SK-N-SH (cell line): ENCODE measurements around the gene SETD1B. TPM values are rescaled to one million over a fixed set of nuclear protein-coding genes. Genes with fewer than 3 reads are reported as not detected.
"Not testable (repeated sequence)": the region's sequence is repeated elsewhere in the genome, so short reads cannot be mapped to it uniquely, and the experiment has no call there.

Experiments
- CTCF ChIA-PET: fragments of 300-600, 350-600 bp; formaldehyde crosslinking; extraction: SDS; loops from one replicate; lab custom pipeline; 2021; lab: Yijun Ruan, JAX
- POLR2A ChIA-PET: fragments of 350-600 bp; sonication (Branson Sonifier 250); formaldehyde crosslinking; extraction: SDS; loops from one replicate; lab custom pipeline; 2020; ENCODE audit warnings: antibody characterized with exemption, inconsistent platforms; lab: Yijun Ruan, JAX
- DNase-seq: peaks from one replicate; pipeline ENCODE4 v3.0.0; 2012
- H2AFZ ChIP-seq: fragments of 200-600 bp; sonication (generic); 2 replicates; pipeline ENCODE4 v1.8.1; 2016; ENCODE audit warnings: antibody characterized with exemption, mild to moderate bottlenecking, low read depth
- H3F3A ChIP-seq: fragments of 200-600 bp; sonication (generic); replicated peaks from 2 replicates; pipeline ENCODE3; 2016; ENCODE audit warnings: antibody characterized with exemption, mild to moderate bottlenecking; ENCODE audit not compliant: insufficient read depth
- H3K27ac ChIP-seq, 2 experiments: fragments of 200-500 bp in 1 of 2; fragments of 200-600 bp in 1 of 2; sonication (Bioruptor generic) in 1 of 2; sonication (generic), shearing (Covaris generic) in 1 of 2; 2 replicates each; pipeline versions ENCODE4 v1.5.1 to v1.6.1; 2014 to 2016; ENCODE audit warnings: low read depth in 2 of 2, inconsistent platforms in 1 of 2, low read length in 1 of 2, mild to moderate bottlenecking in 1 of 2, mixed read lengths in 1 of 2
- H3K27me3 ChIP-seq: fragments of 200-600 bp; sonication (generic), shearing (Covaris generic); 2 replicates; pipeline ENCODE4 v1.6.1; 2016; ENCODE audit warnings: mixed run types; ENCODE audit not compliant: insufficient read depth
- H3K36me3 ChIP-seq, 2 experiments: fragments of 200-500 bp in 1 of 2; fragments of 200-600 bp in 1 of 2; sonication (Bioruptor generic) in 1 of 2; sonication (generic) in 1 of 2; replicated peaks in 1 of 2; 2 replicates each; pipeline versions ENCODE3 to v1.5.1; 2014 to 2016; ENCODE audit warnings: low read length in 1 of 2, mild to moderate bottlenecking in 1 of 2; ENCODE audit not compliant: insufficient read depth in 2 of 2, control insufficient read depth in 1 of 2
- H3K4me1 ChIP-seq, 2 experiments: fragments of 200-500 bp in 1 of 2; fragments of 200-600 bp in 1 of 2; sonication (Bioruptor generic) in 1 of 2; sonication (generic), shearing (Covaris generic) in 1 of 2; 2 replicates each; pipeline versions ENCODE4 v1.5.1 to v1.6.1; 2014 to 2016; ENCODE audit warnings: low read depth in 1 of 2, low read length in 1 of 2, mixed run types in 1 of 2; ENCODE audit not compliant: insufficient read depth in 2 of 2, control insufficient read depth in 1 of 2
- H3K4me2 ChIP-seq: fragments of 200-600 bp; sonication (generic), shearing (Covaris generic); 2 replicates; pipeline ENCODE4 v1.6.1; 2017; ENCODE audit warnings: mixed run types
- H3K4me3 ChIP-seq, 2 experiments: fragments of 200-500 bp in 1 of 2; fragments of 200-600 bp in 1 of 2; sonication (Bioruptor generic) in 1 of 2; sonication (generic), shearing (Covaris generic) in 1 of 2; 2 replicates each; pipeline versions ENCODE4 v1.5.1 to v1.8.1; 2014 to 2016; ENCODE audit warnings: low read depth in 2 of 2, inconsistent platforms in 1 of 2, low read length in 1 of 2, mild to moderate bottlenecking in 1 of 2, mixed read lengths in 1 of 2, moderate library complexity in 1 of 2
- H3K79me2 ChIP-seq: fragments of 200-600 bp; sonication (generic); 2 replicates; pipeline ENCODE4 v1.8.1; 2017; ENCODE audit warnings: mild to moderate bottlenecking; ENCODE audit not compliant: insufficient read depth
- H3K9ac ChIP-seq: fragments of 200-600 bp; sonication (generic); 2 replicates; pipeline ENCODE4 v1.6.1; 2017; ENCODE audit warnings: mixed run types
- H3K9me2 ChIP-seq: fragments of 200-600 bp; sonication (generic); 2 replicates; pipeline ENCODE4 v1.6.1; 2017; ENCODE audit warnings: mixed run types
- H3K9me3 ChIP-seq: fragments of 200-600 bp; sonication (generic); 2 replicates; pipeline ENCODE4 v1.6.1; 2017; ENCODE audit warnings: mixed run types, mild to moderate bottlenecking, moderate library complexity
- H4K20me1 ChIP-seq: fragments of 200-600 bp; sonication (generic); 2 replicates; pipeline ENCODE4 v1.6.1; 2017; ENCODE audit warnings: mild to moderate bottlenecking, mixed run types; ENCODE audit not compliant: insufficient read depth
- EZH2phosphoT487 ChIP-seq: fragments of 200-600 bp; sonication (generic); IDR thresholded peaks from 2 replicates; pipeline ENCODE4 v1.6.1; 2017; ENCODE audit warnings: low read depth, mixed run types, mild to moderate bottlenecking, antibody characterized with exemption, moderate library complexity, borderline replicate concordance
- FOXJ3 ChIP-seq: sonication (generic); formaldehyde crosslinking; IDR thresholded peaks from 2 replicates; pipeline ENCODE4 v1.5.1; 2020; ENCODE audit warnings: mild to moderate bottlenecking, missing genetic modification reagents
- FOXM1 ChIP-seq: IDR thresholded peaks from 2 replicates; pipeline ENCODE4 v1.4.0; 2012; ENCODE audit warnings: low read depth, mild to moderate bottlenecking
- GABPA ChIP-seq: IDR thresholded peaks from 2 replicates; pipeline ENCODE4 v1.4.0; 2012; ENCODE audit warnings: low read depth, mild to moderate bottlenecking
- NRF1 ChIP-seq: IDR thresholded peaks from 2 replicates; pipeline ENCODE4 v1.6.1; 2012; ENCODE audit warnings: low read depth, mild to moderate bottlenecking, low read length
- POLR2AphosphoS5 ChIP-seq: IDR thresholded peaks from 2 replicates; pipeline ENCODE4 v1.6.1; 2012; ENCODE audit warnings: low read depth, low read length
- RCOR1 ChIP-seq: fragments of 150-350 bp; IDR thresholded peaks from 2 replicates; pipeline ENCODE4 v1.6.1; 2017; ENCODE audit warnings: antibody characterized with exemption, low read length
- RFX5 ChIP-seq: IDR thresholded peaks from 2 replicates; pipeline ENCODE4 v1.6.1; 2012; ENCODE audit warnings: mild to moderate bottlenecking, improper control_type of control experiment, low read length
- TAF1 ChIP-seq: IDR thresholded peaks from 2 replicates; pipeline ENCODE4 v1.6.1; 2012; ENCODE audit warnings: low read depth, mild to moderate bottlenecking, low read length, moderate library complexity, borderline replicate concordance
- TCF12 ChIP-seq: IDR thresholded peaks from 2 replicates; pipeline ENCODE4 v1.4.0; 2012
- TEAD4 ChIP-seq: IDR thresholded peaks from 2 replicates; pipeline ENCODE4 v1.4.0; 2012; ENCODE audit warnings: mild to moderate bottlenecking, borderline replicate concordance; ENCODE audit not compliant: insufficient read depth
- USF2 ChIP-seq: fragments of 150-350 bp; IDR thresholded peaks from 2 replicates; pipeline ENCODE4 v1.6.1; 2017; ENCODE audit warnings: antibody characterized with exemption, low read length, low read depth, borderline replicate concordance
- WGBS: methylation state at CpG from one replicate; pipeline ENCODE4 v1.1.6; 2017; ENCODE audit warnings: low lambda C conversion rate; 5-methylcytosine and 5-hydroxymethylcytosine counted together
- polyA plus RNA-seq, 3 experiments: library from polyadenylated mRNA; depleted of rRNA; stranded (reverse); fragments of >200 nt; gene quantifications; 2 replicates each; pipeline ENCODE4 v1.2.3, GENCODE V29; 2012
- TF ChIP-seq, protein P1 (sequence below): IDR thresholded peaks from 2 replicates; pipeline ENCODE4; 2012

Gene SETD1B
- 1.2 and 2.0 TPM in 2 replicates for polyA plus RNA-seq (2012; rRNA removed)
- 1.5 and 1.8 TPM in 2 replicates for polyA plus RNA-seq (2012; cell fraction: cytosol; rRNA removed)
- 8.4 and 11.5 TPM in 2 replicates for polyA plus RNA-seq (2012; cell fraction: nucleus; rRNA removed)

- Histone ChIP-seq H3F3A (peaks cover 29% of the 10 kb centered on the region), H3K36me3 (peaks cover 13 to 14% of the 10 kb centered on the region in 2 experiments), H3K4me1 (peaks cover 11 to 21% of the 10 kb centered on the region in 2 experiments; a peak in 2 of 4 replicates), H3K9ac (peak within 1 kb of the TSS; percentile 93), H3K9me2 (no peaks in the 10 kb centered on the region), H3K9me3 (no peaks in the 10 kb centered on the region), H3K4me3 (peak within 1 kb of the TSS; percentile 73 to 91), H4K20me1 (peaks cover 8% of the 10 kb centered on the region), H3K4me2 (peak within 1 kb of the TSS; percentile 89), H3K27ac (peak within 1 kb of the TSS; percentile 98 to 99), H3K27me3 (no peaks in the 10 kb centered on the region), H3K79me2 (peaks cover 71% of the 10 kb centered on the region), H2AFZ (peak within 1 kb of the TSS; percentile 82; the same call in 1 of the 2 replicates)
- ChIA-PET POLR2A (interaction anchor here (1.3 to 3.4 kb wide), 4 partner anchors 7 to 220 kb away, joined by 3 to 30 read pairs (median 7); partner anchors contain the start of gene PSMD9), CTCF (interaction anchor here (0.6 to 18.3 kb wide), 4 partner anchors 8 to 1169 kb away, joined by 3 to 675 read pairs (median 14); partner anchors contain the start of genes PSMD9 and RHOF)
- DNase-seq: peak; percentile 65
- TF ChIP-seq POLR2AphosphoS5: no peak
- TF ChIP-seq NRF1: no peak
- no peak for TF ChIP-seq TAF1
- TF ChIP-seq, protein P1, sequence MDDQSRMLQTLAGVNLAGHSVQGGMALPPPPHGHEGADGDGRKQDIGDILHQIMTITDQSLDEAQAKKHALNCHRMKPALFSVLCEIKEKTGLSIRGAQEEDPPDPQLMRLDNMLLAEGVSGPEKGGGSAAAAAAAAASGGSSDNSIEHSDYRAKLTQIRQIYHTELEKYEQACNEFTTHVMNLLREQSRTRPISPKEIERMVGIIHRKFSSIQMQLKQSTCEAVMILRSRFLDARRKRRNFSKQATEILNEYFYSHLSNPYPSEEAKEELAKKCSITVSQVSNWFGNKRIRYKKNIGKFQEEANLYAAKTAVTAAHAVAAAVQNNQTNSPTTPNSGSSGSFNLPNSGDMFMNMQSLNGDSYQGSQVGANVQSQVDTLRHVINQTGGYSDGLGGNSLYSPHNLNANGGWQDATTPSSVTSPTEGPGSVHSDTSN: no peak
- 5% methylated on average over 21 of the region's 74 CpGs for WGBS
Observed at GRCh38 chr12:121803861-121804416, at the start of gene SETD1B. Gene SETD1B (plus strand): TSS chr12:121804009. CDS start chr12:121804738, 729 bp downstream.

- H3K9ac ChIP-seq: no peak overlapping the region
- H3F3A ChIP-seq: no peaks in the 10 kb centered on the region
- H4K20me1 ChIP-seq: no peaks in the 10 kb centered on the region
- no peak for DNase-seq
- no peaks in the 10 kb centered on the region for H3K27me3 ChIP-seq
- H3K4me1 ChIP-seq: no peaks in the 10 kb centered on the region
- POLR2A ChIA-PET: no interaction called here
- no peaks in the 10 kb centered on the region for H3K36me3 ChIP-seq
- H3K4me3 ChIP-seq: no peak overlapping the region
- H3K9me2 ChIP-seq: no peaks in the 10 kb centered on the region
- CTCF ChIA-PET: no interaction called here
- 95% methylated on average over 11 of the region's 11 CpGs for WGBS
- no peak for TF ChIP-seq TEAD4
- TF ChIP-seq, all 33 proteins: peak for 0
- Histone ChIP-seq H3K4me2 (no peak overlapping the region), H2AFZ (no peak overlapping the region), H3K27ac (no peak overlapping the region), H3K79me2 (no peaks in the 10 kb centered on the region), H3K9me3 (no peaks in the 10 kb centered on the region)
Observed at GRCh38 chr12:121754836-121755235, 49.0 kb upstream of the SETD1B start.

GRCh38 chr12:121755591-121755990 is 48.2 kb upstream of the SETD1B start:
- H3K36me3 ChIP-seq: no peaks in the 10 kb centered on the region
- H4K20me1 ChIP-seq: no peaks in the 10 kb centered on the region
- no peaks in the 10 kb centered on the region for H3K79me2 ChIP-seq
- no peak overlapping the region for H3K27ac ChIP-seq
- no peaks in the 10 kb centered on the region for H3K4me1 ChIP-seq
- ChIA-PET CTCF (interaction anchor here (1.4 kb wide), 2 partner anchors 40 to 43 kb away, joined by 3 to 6 read pairs; partner anchors contain the start of gene TMEM120B), POLR2A (no interaction called here)
- no peak overlapping the region for H3K4me2 ChIP-seq
- H3K9ac ChIP-seq: no peak overlapping the region
- no peaks in the 10 kb centered on the region for H3K9me2 ChIP-seq
- H3K27me3 ChIP-seq: no peaks in the 10 kb centered on the region
- H3F3A ChIP-seq: no peaks in the 10 kb centered on the region
- no peak overlapping the region for H3K4me3 ChIP-seq
- no peak for DNase-seq
- H3K9me3 ChIP-seq: no peaks in the 10 kb centered on the region
- no peak overlapping the region for H2AFZ ChIP-seq
- 100% methylated on average over 3 of the region's 3 CpGs for WGBS
- no peak for TF ChIP-seq RFX5
- no peak for TF ChIP-seq TAF1
- no peak for TF ChIP-seq FOXJ3
- TF ChIP-seq GABPA: no peak
- TF ChIP-seq EZH2phosphoT487: no peak
- TF ChIP-seq FOXM1: no peak
- TF ChIP-seq POLR2AphosphoS5: no peak
- no peak for TF ChIP-seq USF2
- TF ChIP-seq RCOR1: no peak
- no peak for TF ChIP-seq TCF12

- H3K4me3 ChIP-seq, POLR2A ChIA-PET, DNase-seq, H3K9me3 ChIP-seq, H3K9me2 ChIP-seq, H4K20me1 ChIP-seq, H3K27ac ChIP-seq, H3K27me3 ChIP-seq, H3K4me2 ChIP-seq, H2AFZ ChIP-seq, H3F3A ChIP-seq, H3K36me3 ChIP-seq, H3K79me2 ChIP-seq, H3K4me1 ChIP-seq, H3K9ac ChIP-seq: not testable (repeated sequence)
- 96% methylated on average over 9 of the region's 22 CpGs for WGBS
- CTCF ChIA-PET: interaction anchor here (0.6 kb wide), 1 partner anchor 88 kb away, joined by 3 read pairs; no protein-coding TSS in a partner anchor
Observed at GRCh38 chr12:121758536-121758935, 45.3 kb upstream of the SETD1B start.
